T-helper 2 cell treated with Interferon-gamma antibody and Interleukin-4, amounts not matched to agents 5 μg/mL and 100 μg/mL, for 36 hours (primary cell): Measurements from ENCODE around the gene ANXA9.

Experiments
- DNase-seq: peaks from one replicate; pipeline ENCODE4 v3.0.0; 2021; ENCODE audit warnings: low spot score
- H3K27ac Mint-ChIP-seq: one replicate; pipeline ENCODE4 v1.8.0; 2021; ENCODE audit warnings: mild to moderate bottlenecking, mixed read lengths
- H3K27me3 Mint-ChIP-seq: one replicate; pipeline ENCODE4 v1.8.0; 2021; ENCODE audit warnings: low read depth, mixed read lengths
- H3K36me3 Mint-ChIP-seq: one replicate; pipeline ENCODE4 v1.8.0; 2021; ENCODE audit warnings: low read depth, mixed read lengths
- H3K4me1 Mint-ChIP-seq: one replicate; pipeline ENCODE4 v1.8.0; 2021; ENCODE audit warnings: low read depth, mixed read lengths
- H3K4me3 Mint-ChIP-seq: one replicate; pipeline ENCODE4 v1.8.0; 2022; ENCODE audit warnings: mild to moderate bottlenecking, moderate library complexity, mixed read lengths
- H3K9me3 Mint-ChIP-seq: one replicate; pipeline ENCODE4 v1.8.0; 2021; ENCODE audit warnings: mixed read lengths

ANXA9 gene

GRCh38 chr1:150985179-150985825 is 3.2 kb downstream of the ANXA9 start:
- Mint-ChIP-seq H3K36me3 (no peaks in the 10 kb centered on the region), H3K9me3 (no peaks in the 10 kb centered on the region), H3K4me3 (no peak overlapping the region), H3K27me3 (no peaks in the 10 kb centered on the region), H3K4me1 (no peaks in the 10 kb centered on the region), H3K27ac (no peak overlapping the region)
- DNase-seq, result no peak

- no peaks in the 10 kb centered on the region for H3K36me3 Mint-ChIP-seq
- H3K4me1 Mint-ChIP-seq, result no peaks in the 10 kb centered on the region
- H3K27me3 Mint-ChIP-seq, result no peaks in the 10 kb centered on the region
- H3K9me3 Mint-ChIP-seq, result no peaks in the 10 kb centered on the region
- no peak overlapping the region for H3K27ac Mint-ChIP-seq
- H3K4me3 Mint-ChIP-seq, result no peak overlapping the region
- DNase-seq, result no peak
Observed at GRCh38 chr1:150987924-150988323, 5.8 kb downstream of the ANXA9 start.

GRCh38 chr1:150992626-150993025 is 10.5 kb downstream of the ANXA9 start:
- Mint-ChIP-seq H3K27ac (peak overlapping the region; percentile 26), H3K4me1 (peaks cover 4% of the 10 kb centered on the region), H3K4me3 (no peak overlapping the region), H3K27me3 (no peaks in the 10 kb centered on the region), H3K9me3 (no peaks in the 10 kb centered on the region), H3K36me3 (peaks cover 6% of the 10 kb centered on the region)
- no peak for DNase-seq

GRCh38 chr1:150994248-150994647 is 12.2 kb downstream of the ANXA9 start:
- Mint-ChIP-seq H3K27ac (no peak overlapping the region), H3K9me3 (no peaks in the 10 kb centered on the region), H3K4me1 (peaks cover 4% of the 10 kb centered on the region), H3K27me3 (no peaks in the 10 kb centered on the region), H3K36me3 (peaks cover 6% of the 10 kb centered on the region), H3K4me3 (no peak overlapping the region)
- DNase-seq, result no peak

GRCh38 chr1:150995460-150995859 is 13.4 kb downstream of the ANXA9 start:
- no peak overlapping the region for H3K27ac Mint-ChIP-seq

GRCh38 chr1:150995896-150996295 is 13.8 kb downstream of the ANXA9 start:
- Mint-ChIP-seq H3K9me3 (no peaks in the 10 kb centered on the region), H3K27me3 (no peaks in the 10 kb centered on the region), H3K4me1 (peaks cover 8% of the 10 kb centered on the region), H3K4me3 (no peak overlapping the region), H3K27ac (peak overlapping the region; percentile 26), H3K36me3 (peaks cover 11% of the 10 kb centered on the region)
- DNase-seq, result no peak

More at GRCh38 chr1:150995460-150995859, 13.4 kb downstream of the ANXA9 start:
- no peak for DNase-seq
- H3K4me1 Mint-ChIP-seq, result peaks cover 6% of the 10 kb centered on the region
- H3K4me3 Mint-ChIP-seq, result no peak overlapping the region
- peaks cover 9% of the 10 kb centered on the region for H3K36me3 Mint-ChIP-seq
- no peaks in the 10 kb centered on the region for H3K27me3 Mint-ChIP-seq
- H3K9me3 Mint-ChIP-seq, result no peaks in the 10 kb centered on the region

GRCh38 chr1:150997126-150997872 is 15.2 kb downstream of the ANXA9 start:
- Mint-ChIP-seq H3K9me3 (no peaks in the 10 kb centered on the region), H3K36me3 (peaks cover 20% of the 10 kb centered on the region), H3K27ac (no peak overlapping the region)

GRCh38 chr1:150997949-150998348 is 15.9 kb downstream of the ANXA9 start:
- Mint-ChIP-seq H3K36me3 (peaks cover 25% of the 10 kb centered on the region), H3K4me1 (peaks cover 25% of the 10 kb centered on the region), H3K4me3 (no peak overlapping the region), H3K27me3 (no peaks in the 10 kb centered on the region), H3K9me3 (no peaks in the 10 kb centered on the region), H3K27ac (no peak overlapping the region)
- no peak for DNase-seq

More at GRCh38 chr1:150997126-150997872, 15.2 kb downstream of the ANXA9 start:
- Mint-ChIP-seq H3K4me3 (no peak overlapping the region), H3K4me1 (peaks cover 19% of the 10 kb centered on the region), H3K27me3 (no peaks in the 10 kb centered on the region)
- DNase-seq, result no peak

GRCh38 chr1:150999051-150999674 is 17.1 kb downstream of the ANXA9 start:
- no peaks in the 10 kb centered on the region for H3K9me3 Mint-ChIP-seq
- H3K4me3 Mint-ChIP-seq, result no peak overlapping the region
- no peak for DNase-seq
- no peaks in the 10 kb centered on the region for H3K27me3 Mint-ChIP-seq
- no peak overlapping the region for H3K27ac Mint-ChIP-seq
- peaks cover 26% of the 10 kb centered on the region for H3K36me3 Mint-ChIP-seq
- peaks cover 32% of the 10 kb centered on the region for H3K4me1 Mint-ChIP-seq

- DNase-seq, result no peak
- Mint-ChIP-seq H3K4me3 (no peak overlapping the region), H3K27ac (no peak overlapping the region), H3K27me3 (no peaks in the 10 kb centered on the region), H3K36me3 (peaks cover 26% of the 10 kb centered on the region), H3K4me1 (peaks cover 38% of the 10 kb centered on the region), H3K9me3 (no peaks in the 10 kb centered on the region)
Observed at GRCh38 chr1:150999926-151000325, 17.8 kb downstream of the ANXA9 start.

- H3K36me3 Mint-ChIP-seq, result peaks cover 26% of the 10 kb centered on the region
- no peaks in the 10 kb centered on the region for H3K27me3 Mint-ChIP-seq
- H3K4me3 Mint-ChIP-seq, result no peak overlapping the region
- no peak for DNase-seq
- no peak overlapping the region for H3K27ac Mint-ChIP-seq
- H3K9me3 Mint-ChIP-seq, result no peaks in the 10 kb centered on the region
- H3K4me1 Mint-ChIP-seq, result peaks cover 40% of the 10 kb centered on the region
Observed at GRCh38 chr1:151000408-151000807, 18.3 kb downstream of the ANXA9 start.

- no peak for DNase-seq
- H3K4me1 Mint-ChIP-seq, result peaks cover 47% of the 10 kb centered on the region
- H3K9me3 Mint-ChIP-seq, result no peaks in the 10 kb centered on the region
- H3K27me3 Mint-ChIP-seq, result no peaks in the 10 kb centered on the region
- H3K36me3 Mint-ChIP-seq, result peaks cover 22% of the 10 kb centered on the region
- H3K4me3 Mint-ChIP-seq, result peak overlapping the region; percentile 34
- H3K27ac Mint-ChIP-seq, result no peak overlapping the region
Observed at GRCh38 chr1:151001602-151002001, 19.5 kb downstream of the ANXA9 start.

- H3K27me3 Mint-ChIP-seq, result no peaks in the 10 kb centered on the region
- no peaks in the 10 kb centered on the region for H3K9me3 Mint-ChIP-seq
- no peak overlapping the region for H3K27ac Mint-ChIP-seq
- DNase-seq, result no peak
- H3K36me3 Mint-ChIP-seq, result peaks cover 22% of the 10 kb centered on the region
- H3K4me3 Mint-ChIP-seq, result no peak overlapping the region
- peaks cover 52% of the 10 kb centered on the region for H3K4me1 Mint-ChIP-seq
Observed at GRCh38 chr1:151002051-151002450, 20.0 kb downstream of the ANXA9 start.

- Mint-ChIP-seq H3K4me1 (peaks cover 57% of the 10 kb centered on the region), H3K27me3 (no peaks in the 10 kb centered on the region), H3K27ac (peak overlapping the region; percentile 80), H3K4me3 (peak overlapping the region; percentile 76), H3K36me3 (peaks cover 19% of the 10 kb centered on the region), H3K9me3 (no peaks in the 10 kb centered on the region)
- no peak for DNase-seq
Observed at GRCh38 chr1:151002611-151003010, 20.5 kb downstream of the ANXA9 start.
